NCI-H524 (cell line): ENCODE results near the gene CYB5R2.
A peak's percentile ranks its signal among the peaks of the same experiment; 100 is the strongest.

ENCODE experiments used
- DNase-seq, 2 experiments: peaks; one replicate each; lab custom pipeline; 2025; lab: John Stamatoyannopoulos, UW

CYB5R2 gene

DNA sequence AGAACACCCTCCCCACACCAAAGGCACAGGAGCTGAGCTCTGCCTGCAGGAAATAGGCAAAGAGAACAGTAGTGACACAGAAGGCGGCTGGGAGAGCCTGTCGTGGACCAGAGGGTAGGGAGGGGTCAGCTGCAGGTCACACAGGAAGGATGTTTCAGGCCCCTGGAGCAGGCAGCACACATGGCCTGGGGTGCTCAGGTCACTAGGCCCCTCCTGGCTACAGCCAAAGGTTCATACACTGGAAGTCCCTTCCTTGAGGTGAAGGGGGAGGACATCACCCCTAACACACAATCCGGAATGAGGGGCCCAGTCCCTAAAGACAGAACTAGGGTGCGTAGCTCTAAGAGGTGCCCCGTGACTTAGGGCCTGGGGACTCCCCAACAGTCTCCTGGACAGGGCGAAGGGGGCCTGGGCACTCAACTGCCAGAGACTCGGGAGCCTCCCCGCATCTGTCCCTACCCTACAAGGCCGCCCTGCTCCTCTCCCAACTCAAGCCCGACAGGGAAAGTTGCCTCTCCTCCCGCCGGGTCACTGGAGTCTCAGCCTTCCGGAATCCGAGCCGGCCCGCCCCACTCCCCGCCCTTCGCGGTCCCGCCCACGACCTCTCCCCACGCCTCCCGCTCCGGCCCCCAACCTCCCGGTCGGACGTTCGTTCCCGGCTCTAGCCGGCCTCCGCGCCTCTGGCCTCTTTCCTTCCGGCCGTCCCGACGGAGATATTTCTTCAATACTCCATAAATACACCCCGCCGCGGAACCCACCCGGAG lies at the start of gene CYB5R2:
CYB5R2 (minus strand) TSS at position 541 of the 764 bp plus-strand sequence. CDS start 675 bp downstream, outside the sequence.
- no peak for DNase-seq

DNA sequence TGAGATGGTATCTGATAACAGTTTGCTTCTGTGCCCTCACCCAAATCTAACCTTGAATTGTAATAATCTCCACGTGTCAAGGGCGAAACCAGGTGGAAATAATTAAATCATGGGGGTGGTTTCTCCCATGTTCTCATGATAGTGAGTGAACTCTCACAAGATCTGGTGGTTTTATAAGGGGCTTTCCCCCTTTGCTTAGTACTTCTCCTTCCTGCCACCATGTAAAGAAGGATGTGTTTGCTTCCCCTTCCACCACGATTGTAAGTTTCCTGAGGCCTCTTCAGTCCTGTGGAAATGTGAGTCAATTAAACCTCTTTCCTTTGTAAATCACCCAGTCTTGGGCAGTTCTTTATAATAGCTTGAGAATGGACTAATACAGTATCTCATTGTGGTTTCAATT lies 41.5 kb upstream of the CYB5R2 start:
- DNase-seq = no peak

DNA sequence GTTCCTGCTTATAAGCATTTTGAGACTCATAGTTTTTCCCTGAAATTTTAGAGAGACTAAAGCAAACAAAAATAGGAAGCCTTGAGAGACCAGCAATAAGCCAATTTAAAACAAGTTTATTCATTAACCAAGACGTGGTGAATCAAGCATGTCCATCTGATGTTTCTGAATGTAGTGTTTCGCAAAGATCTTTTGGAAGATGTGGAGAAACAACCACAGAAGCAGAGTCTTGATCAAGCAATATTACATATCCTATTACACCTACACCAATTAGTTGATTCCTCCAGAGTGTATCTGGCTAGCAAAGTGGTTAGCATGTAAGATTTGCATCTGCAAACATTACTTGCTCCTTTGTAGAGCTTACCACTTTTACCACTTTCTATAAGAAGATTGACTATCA lies 33.1 kb upstream of the CYB5R2 start, which contains the start of gene OVCH2:
OVCH2 (minus strand) TSS at position 101 of the 400 bp plus-strand sequence; CDS start at position 18, 83 bp downstream.
- no peak for DNase-seq

DNA sequence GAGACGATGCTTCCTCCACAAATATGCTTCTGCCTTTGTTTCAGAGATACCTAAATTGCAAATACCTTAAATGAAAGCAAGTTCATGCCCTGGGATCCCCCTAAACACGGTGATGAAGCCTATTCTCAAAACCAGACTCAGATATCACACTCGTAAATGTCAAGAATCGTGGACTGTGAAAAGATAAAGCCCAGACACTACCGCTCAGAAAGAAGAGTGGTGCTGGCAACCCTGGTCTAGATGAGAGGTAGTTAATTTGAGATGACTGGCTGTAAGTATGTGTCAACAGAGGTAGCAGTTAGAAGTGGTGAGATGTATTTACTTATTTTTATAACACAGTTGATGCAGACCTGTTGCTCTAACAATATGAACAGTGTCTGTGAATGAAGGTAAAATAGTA lies 30.4 kb upstream of the CYB5R2 start:
- DNase-seq = no peak

DNA sequence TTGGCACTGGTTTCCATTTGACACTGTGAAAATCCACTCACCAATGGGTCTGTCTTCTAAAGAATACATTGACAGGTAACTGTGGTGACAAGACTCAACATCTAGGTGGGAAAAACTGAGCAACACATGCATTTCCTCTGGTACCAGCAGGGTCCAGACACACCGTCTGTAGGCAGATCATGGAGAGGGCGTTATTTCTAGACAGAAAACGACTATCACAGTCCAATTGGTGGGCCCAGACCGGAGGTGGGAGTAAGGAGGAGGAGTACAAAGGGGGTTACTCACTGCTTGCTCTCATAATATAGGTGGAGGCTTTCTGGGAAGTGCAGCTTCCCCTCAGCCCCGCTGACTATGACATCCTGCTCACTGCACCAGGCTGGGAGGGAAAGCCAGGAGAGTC lies 23.1 kb upstream of the CYB5R2 start:
- DNase-seq = no peak

DNA sequence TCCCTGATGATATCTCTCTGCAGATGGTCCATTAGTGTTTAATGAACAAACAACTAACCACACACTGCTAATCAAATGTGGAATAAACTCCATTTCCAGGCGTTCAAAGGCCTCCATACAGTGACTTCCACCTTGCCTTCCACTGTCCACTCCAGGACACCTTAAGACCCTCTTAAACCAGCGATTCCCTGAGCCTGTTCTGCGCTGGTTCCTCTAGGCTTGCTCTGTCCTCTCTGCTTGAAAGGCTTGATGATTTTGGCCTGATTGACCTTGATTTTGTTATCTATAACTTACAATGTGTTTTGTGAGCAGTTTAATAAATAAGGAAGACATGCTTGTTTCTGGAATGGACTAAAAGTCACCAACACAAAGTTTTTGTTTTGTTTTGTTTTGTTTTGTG lies 20.9 kb upstream of the CYB5R2 start:
- DNase-seq = no peak

DNA sequence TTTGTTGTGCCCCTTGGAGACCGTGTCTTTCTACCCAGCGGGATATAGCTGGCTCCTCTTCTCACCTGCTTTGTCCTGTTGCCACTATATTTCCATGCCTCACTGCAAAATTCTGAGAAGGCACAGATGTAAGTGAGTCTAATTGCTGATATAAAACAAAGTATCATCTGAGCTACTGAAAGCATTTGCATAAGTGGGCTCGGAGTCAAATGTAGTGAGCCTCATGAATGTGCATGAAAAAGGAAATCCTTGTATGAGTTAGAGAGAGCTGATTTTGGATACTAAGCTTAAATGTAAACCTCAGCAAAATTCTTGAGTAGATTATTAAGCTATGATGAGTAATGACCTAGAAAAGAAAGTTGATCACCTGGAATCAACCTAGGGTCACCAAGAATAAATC lies 19.1 kb upstream of the CYB5R2 start:
- no peak for DNase-seq

DNA sequence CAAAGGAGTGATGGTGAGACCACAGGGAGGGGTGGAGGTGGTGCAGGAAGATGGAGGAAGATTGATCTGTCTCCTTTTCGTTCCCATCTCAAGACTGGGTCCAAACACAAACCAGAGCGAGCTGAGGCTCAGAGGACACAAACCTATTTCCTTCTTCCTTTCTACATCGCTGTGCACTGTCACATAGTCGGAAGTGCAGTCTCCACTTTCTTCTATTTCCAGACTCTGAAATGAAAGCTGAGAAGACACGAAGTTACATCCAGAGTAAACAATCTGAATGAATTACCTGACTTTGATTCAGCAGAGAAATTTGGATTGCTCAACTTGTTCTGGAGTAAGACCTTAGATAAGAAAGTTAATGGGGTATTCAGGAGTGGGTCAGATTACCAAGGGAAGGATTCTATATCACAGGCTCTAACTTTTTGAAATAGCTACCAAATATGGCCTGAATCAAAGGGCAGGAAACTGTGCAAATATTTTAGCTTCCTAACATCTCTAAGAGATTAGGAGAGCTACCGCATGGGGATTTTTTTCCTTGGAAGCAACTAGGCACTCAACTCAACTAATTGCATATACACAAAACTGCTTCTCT lies 18.6 kb upstream of the CYB5R2 start:
- DNase-seq = no peak

DNA sequence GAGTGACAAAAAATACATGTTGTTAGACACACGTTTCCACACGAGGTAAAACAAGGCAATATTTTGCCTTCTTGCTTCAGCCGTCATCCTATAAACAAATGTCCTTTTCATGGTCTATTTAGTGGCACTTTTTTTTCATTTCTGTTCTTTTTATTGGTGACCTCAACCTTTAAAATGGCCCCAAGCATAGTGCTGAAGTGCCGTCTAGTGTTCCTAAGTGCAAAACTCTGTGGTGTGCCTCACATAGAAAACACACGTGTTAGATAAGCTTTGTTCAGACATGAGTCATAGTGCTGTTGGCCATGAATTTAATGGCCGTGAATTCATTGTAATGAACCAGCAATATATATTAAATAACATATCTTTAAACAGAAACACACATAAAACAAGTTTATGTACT lies 17.3 kb upstream of the CYB5R2 start:
- no peak for DNase-seq

DNA sequence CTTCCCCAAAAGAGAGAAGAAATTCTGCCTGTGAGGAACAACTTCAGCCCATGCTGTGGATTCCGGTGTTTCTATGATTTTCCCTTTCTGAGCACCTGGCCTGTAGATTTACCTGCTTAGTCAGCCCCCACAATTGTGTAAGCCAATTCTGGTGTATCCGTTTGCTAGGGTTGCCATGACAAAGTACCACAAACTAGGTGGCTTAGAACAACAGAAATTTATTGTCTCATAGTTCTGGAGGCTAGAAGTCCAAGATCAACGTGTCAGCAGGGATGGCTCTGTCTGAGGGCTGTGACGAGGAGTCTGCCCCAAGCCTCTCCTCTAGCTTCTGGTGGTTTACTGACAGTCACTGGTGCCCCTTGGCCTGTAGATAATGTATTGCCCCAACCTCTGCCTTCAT lies 15.9 kb upstream of the CYB5R2 start:
- DNase-seq = no peak

DNA sequence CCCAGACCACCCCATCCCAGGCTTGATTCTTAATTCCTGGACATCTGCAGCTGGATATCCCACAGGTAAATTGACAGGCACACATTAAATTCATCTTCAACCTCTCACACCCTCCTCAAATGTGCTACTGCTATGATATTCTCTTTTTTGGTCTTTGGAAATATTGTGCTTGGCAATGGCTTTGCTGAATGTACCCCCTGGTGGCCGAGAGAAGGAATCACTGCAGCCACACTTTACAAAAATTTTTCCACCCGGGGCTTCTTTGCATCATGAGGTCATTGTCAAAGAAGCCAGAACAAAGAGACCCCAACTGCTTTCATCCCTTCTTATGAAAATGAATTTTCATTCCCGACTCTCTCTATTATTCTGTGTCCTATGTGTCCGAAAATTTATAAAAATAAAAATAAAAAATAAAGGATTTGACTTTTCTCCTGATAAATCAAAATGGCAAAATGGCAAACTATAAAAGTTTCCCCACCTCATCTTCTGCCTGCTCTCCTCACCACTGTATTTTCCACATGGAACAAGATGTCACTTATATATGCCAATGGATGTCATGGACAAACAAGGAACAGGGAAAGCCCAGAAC lies 15.0 kb upstream of the CYB5R2 start:
- DNase-seq = peak in 1 of 2 experiments; percentile 39

DNA sequence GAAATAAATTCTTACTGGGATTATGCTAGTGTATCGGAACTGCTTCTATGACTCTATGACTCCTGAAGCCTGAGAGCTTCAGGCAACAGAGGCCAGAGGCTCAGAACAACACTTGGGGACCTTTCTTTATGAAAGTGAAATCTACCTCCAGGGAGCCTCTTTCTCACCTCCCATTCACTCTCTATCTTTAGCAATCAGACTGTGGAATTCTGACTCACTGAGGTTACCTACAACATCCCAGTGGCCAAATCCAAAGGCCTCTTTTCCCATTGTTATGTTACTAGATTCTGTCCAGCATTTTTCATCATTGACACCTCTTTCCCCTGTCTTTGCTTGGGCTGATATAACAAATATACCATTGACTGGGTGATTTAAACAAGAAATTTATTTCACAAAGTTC lies 14.1 kb upstream of the CYB5R2 start:
- no peak for DNase-seq

DNA sequence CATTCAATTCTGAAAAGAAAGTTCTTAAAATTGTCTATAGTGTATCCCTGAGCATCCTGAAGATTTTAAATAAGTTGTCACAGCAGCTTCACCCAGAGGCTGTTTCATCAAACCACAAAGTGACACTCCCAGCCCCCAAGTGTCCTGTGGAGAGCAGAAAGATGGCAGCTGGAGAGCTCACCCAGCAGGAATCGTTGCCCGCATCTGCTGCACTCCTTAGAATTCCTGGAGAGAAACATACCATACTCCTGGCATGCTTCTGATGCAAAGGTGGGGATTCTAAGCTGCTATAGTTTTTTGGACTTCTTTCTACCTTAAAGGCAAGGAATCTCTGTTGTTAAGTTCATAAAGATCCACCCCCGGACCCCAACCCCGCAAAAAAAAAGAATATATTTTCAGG lies 13.5 kb upstream of the CYB5R2 start:
- no peak for DNase-seq

DNA sequence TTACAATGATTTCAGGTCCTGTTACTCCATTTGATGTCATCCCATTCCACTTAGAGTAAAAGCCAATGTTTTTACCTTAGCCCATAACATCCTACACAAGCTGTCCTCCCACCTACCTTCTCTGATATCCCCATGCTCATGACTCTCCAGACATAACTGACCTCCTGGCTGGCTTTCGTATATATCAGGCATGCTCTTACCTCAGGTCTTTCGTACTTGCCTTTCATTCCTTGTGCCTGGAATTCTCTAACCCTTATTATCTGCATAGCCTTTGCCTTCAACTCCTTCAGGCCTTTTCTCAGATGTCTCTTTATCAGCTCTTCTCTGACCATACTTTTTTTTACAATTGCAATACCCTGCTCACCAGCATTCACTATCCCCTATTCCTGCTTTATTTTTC lies 10.3 kb upstream of the CYB5R2 start:
- no peak for DNase-seq

DNA sequence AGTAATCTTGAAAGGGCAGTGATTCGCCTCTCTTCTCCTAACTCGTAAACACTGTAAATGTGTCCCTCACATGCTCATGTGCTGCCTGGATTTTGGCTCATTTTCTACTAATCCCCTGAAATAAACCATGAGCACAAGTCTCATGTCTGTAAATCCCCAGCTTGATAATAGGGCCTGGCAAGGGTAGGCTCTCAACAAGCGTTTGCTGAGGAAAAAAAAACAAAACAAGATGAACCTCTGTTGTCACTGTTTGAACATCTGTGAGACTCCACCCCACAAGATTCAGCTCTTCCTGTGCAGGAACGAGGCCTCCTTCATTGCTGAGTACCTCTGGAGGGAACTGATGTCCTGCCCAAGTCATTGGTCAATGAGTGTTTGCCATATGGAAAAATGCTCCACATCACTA lies 4.5 kb upstream of the CYB5R2 start:
- DNase-seq = no peak

DNA sequence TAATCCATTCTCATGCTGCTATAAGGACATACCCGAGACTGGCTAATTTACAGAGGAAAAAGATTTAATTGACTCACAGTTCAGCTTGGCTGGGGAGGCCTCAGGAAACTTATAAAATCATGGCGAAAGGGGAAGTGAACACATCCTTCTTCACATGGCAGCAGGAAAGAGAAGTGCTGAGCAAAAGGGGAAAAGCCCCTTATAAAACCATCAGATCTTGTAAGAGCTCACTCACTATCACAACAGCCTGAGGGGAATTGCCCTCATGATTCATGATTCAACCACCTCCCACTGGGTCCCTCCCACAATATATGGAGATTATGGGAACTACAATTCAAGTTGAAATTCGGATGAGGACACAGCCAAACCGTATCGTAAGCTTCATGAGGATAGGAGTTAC lies 3.8 kb upstream of the CYB5R2 start:
- no peak for DNase-seq

DNA sequence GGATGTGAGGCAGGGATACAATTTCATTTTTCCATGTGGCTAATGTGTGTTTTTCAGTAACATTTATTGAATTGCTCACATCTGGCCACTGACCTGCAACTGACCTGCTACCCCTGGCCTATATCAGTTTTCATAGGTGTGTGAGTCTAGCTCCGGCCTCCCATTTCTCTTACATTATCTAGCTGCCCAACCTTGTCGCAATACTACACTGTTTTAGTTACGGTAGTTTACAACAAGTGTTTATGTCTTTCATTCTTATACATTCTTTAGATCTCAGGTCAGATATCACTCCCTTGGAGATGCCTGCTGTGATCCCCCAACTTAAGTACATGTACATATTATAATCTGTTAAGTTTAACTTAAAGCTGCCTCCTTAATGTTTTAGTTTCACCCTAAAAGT lies 2.3 kb upstream of the CYB5R2 start:
- no peak for DNase-seq

DNA sequence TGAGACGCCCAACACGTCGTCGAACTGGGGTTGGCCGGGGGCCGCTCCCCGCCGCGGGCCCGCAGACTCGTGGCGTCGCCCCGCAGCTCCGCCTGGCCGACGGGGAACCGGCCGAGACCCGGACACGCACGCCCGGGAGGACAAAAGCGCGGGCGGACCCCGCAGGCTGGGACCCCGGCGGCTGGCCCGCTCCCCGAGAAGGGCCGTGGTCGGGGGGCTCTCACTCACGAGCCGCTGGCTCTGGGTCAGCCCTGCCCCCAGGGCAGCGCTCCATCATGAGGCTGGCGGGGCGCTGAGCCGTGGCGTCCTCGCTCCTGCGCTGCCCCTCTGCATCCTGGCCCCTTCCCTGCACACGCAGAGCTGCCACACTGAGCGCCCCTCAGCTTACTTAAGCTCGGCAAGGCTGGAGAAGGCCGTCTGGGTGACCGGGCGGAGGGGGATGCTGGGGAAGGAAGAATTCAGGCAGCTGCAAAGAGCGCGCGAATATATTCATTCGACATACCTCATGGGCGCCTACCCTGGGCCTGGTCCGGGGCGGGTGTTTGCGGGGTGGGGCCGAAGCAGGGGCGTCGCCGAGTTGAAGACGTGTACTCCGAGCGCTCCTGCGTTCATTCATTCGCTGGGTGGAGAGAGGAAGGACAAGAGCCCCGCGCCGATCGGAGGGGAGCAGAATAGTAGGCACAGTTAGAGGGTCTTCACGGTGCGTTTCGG lies 579 bp upstream of the CYB5R2 start:
- peak in 1 of 2 experiments; percentile 21 for DNase-seq

DNA sequence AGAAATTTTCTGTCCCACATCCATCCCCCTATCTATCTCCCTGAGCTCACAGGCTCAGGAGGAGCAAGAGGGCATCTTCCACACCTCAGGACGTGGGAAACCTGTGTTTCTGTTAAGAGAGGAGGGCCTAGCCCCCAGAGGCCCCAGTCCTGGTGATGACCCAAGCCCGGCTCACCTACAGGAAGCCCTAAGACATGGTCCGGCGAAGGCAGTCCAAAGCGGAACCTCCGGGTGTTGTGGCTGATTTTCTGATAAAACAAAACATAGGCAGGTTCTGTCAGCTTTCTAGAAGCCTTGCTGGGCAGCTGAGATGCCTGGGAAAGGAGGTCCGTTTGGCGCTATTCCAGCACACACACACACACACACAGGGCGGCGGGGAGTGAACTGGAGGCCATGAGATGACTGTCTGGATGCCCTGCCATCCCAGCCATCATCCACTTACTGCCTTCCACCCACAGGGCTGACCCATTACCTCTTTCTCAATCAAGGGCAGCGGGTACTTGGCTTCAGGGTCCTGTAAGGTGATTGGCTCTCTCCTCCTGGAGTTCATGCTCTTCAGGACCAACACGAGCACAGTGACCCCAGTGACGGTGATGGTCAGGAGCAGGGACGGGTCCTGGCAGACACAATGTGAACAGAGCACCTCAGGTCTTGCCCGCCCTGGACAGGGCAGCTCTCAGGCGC lies 882 bp downstream of the CYB5R2 start:
- DNase-seq = no peak

DNA sequence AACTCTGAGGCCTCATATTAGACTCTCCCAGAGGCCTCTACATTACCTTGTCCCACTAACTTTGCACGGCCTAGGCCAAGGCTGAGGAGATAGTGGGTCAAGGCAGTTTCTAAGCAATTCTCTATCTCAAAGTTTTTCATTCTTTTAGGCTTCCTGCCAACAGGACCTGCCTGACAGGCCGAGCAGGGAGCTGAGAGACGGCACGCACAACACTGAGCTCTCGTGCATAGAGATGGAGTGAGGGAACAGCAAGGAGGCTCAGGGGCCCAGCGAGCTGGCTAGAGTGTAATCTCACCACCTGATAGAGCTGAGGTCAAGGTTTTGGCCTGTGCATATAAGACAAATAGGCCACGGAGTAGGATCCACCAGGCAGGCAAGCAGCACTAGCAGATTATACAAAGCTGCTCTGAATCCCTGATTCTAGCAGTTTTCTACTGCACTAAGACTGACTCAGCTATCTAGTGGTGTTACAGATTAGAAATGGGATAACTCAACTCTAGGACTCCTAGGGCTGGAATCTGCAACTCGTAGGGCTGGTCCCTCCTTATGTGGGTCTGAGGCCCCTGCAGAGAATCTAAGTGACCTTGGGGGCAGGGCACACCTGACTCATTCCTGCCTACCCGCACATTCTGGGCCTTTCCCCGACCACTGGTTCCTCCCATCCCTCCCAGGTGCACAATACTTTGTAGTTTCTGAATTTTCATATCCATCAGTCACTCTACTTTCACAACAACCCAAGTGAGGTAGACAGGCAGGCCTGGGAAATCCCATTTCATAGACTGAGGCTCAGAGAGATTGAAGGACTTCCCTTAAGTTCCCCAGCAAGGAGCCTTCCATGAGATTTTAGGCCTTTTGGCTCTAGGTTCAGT lies 1.7 kb downstream of the CYB5R2 start:
- DNase-seq = no peak

DNA sequence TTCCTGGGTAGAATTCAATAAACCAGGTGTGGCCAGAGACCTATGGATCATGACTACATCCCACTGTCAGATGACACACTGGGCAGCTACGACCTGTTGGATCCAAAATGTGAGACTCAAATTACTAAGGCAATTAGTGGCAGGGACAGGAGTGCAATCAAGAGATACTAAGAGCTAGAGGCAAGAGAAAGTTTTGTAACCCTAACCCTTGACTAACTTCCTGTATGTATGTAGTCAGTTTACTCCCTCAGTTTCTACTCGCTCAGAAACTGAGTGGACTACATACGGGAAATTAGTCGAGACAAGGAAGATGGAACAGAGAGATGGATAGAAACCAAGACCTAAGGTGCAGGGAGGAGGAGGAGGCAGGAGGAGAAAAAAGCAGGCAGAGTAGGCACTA lies 2.7 kb downstream of the CYB5R2 start:
- DNase-seq = no peak
